Keratinocyte (primary cell): ENCODE results near the gene HOXC5. TPM values are rescaled to one million over a fixed set of nuclear protein-coding genes. Genes with fewer than 3 reads are reported as not detected.

Source experiments
- DNase-seq: peaks from one replicate; pipeline ENCODE4 v3.0.0-alpha.2; 2011; ENCODE audit warnings: low read depth, missing footprints, low spot score
- FAIRE-seq: peaks from 2 replicates; lab custom pipeline; 2011; peaks lifted over from hg19 to GRCh38; lab: Jason Lieb, UNC
- H2AFZ ChIP-seq: 2 replicates; pipeline ENCODE4 v1.6.0; 2012; ENCODE audit warnings: low read length, control low read depth, inconsistent platforms; ENCODE audit not compliant: control insufficient read depth
- H3K27ac ChIP-seq: 2 replicates; pipeline ENCODE4 v1.5.1; 2011; ENCODE audit warnings: low read length; ENCODE audit not compliant: control insufficient read depth, insufficient read depth
- H3K27me3 ChIP-seq: 3 replicates; pipeline ENCODE4 v1.6.0; 2011; ENCODE audit warnings: low read length; ENCODE audit not compliant: control insufficient read depth, insufficient read depth; ENCODE audit errors: extremely low read depth
- H3K36me3 ChIP-seq, 2 experiments: 2 replicates in 1 of 2; 3 replicates in 1 of 2; pipeline ENCODE4 v1.5.1; 2011; ENCODE audit warnings: low read length in 2 of 2, mild to moderate bottlenecking in 1 of 2; ENCODE audit not compliant: control insufficient read depth in 2 of 2, insufficient read depth in 2 of 2; ENCODE audit errors: extremely low read depth in 1 of 2
- H3K4me1 ChIP-seq: 3 replicates; pipeline ENCODE4 v1.5.1; 2011; ENCODE audit warnings: low read length; ENCODE audit not compliant: control insufficient read depth, insufficient read depth; ENCODE audit errors: extremely low read depth
- H3K4me2 ChIP-seq: 3 replicates; pipeline ENCODE4 v1.6.0; 2011; ENCODE audit warnings: low read depth, low read length; ENCODE audit not compliant: control insufficient read depth, insufficient read depth; ENCODE audit errors: extremely low read depth
- H3K4me3 ChIP-seq, 3 experiments: fragments of 200-600 bp in 1 of 3; sonication (generic) in 1 of 3; 2 replicates in 2 of 3; 3 replicates in 1 of 3; pipeline ENCODE4 v1.5.1; 2011 to 2016; ENCODE audit warnings: low read length in 3 of 3, mild to moderate bottlenecking in 3 of 3, control low read depth in 2 of 3, inconsistent platforms in 1 of 3, low read depth in 1 of 3, mixed read lengths in 1 of 3, mixed run types in 1 of 3, moderate library complexity in 1 of 3; ENCODE audit not compliant: control insufficient read depth in 2 of 3, insufficient read depth in 2 of 3; ENCODE audit errors: extremely low read depth in 1 of 3
- H3K79me2 ChIP-seq: 2 replicates; pipeline ENCODE4 v1.6.0; 2012; ENCODE audit warnings: low read length; ENCODE audit not compliant: control insufficient read depth, insufficient read depth
- H3K9ac ChIP-seq: 3 replicates; pipeline ENCODE4 v1.6.0; 2011; ENCODE audit warnings: low read length; ENCODE audit not compliant: control insufficient read depth, insufficient read depth; ENCODE audit errors: extremely low read depth
- H3K9me1 ChIP-seq: 3 replicates; pipeline ENCODE4 v1.6.0; 2011; ENCODE audit warnings: low read length; ENCODE audit not compliant: control insufficient read depth, insufficient read depth; ENCODE audit errors: extremely low read depth
- H3K9me3 ChIP-seq: 2 replicates; pipeline ENCODE4 v1.5.1; 2012; ENCODE audit warnings: low read depth, low read length; ENCODE audit not compliant: control insufficient read depth
- H4K20me1 ChIP-seq: 3 replicates; pipeline ENCODE4 v1.6.0; 2011; ENCODE audit warnings: low read length; ENCODE audit not compliant: control insufficient read depth, insufficient read depth; ENCODE audit errors: extremely low read depth
- EZH2 ChIP-seq: IDR thresholded peaks from one replicate; pipeline ENCODE4 v1.6.1; 2012; ENCODE audit warnings: inconsistent platforms, mild to moderate bottlenecking, low read length, moderate library complexity
- dilution Hi-C: fragments of 300-500 bp; cut with MboI; formaldehyde crosslinking; loops from one replicate; pipeline ENCODE4 v1.7.0; 2020; ENCODE audit warnings: low sequenced_read_pairs; ENCODE audit not compliant: extremely low pct_ligation_motif_present
- polyA plus RNA-seq, 5 experiments: library from polyadenylated mRNA; depleted of rRNA in 3 of 5; stranded (reverse) in 3 of 5; stranded (forward) in 1 of 5; unstranded in 1 of 5; fragments of >200 nt; gene quantifications; 1 replicate in 1 of 5; 2 replicates in 3 of 5; 3 replicates in 1 of 5; pipeline versions ENCODE4 v1.2.1 to v1.2.3, GENCODE V29; 2011 to 2012; ENCODE audit warnings: missing spikeins in 2 of 5, low read depth in 1 of 5, low replicate concordance in 1 of 5
- TF ChIP-seq, protein P1 (sequence below), 3 experiments: IDR thresholded peaks in 1 of 3; conservative IDR thresholded peaks in 1 of 3; optimal IDR thresholded peaks in 1 of 3; 2 replicates in 2 of 3; 3 replicates in 1 of 3; pipeline versions ENCODE3 to v1.5.1; 2011; ENCODE audit warnings: low read length in 3 of 3, mild to moderate bottlenecking in 3 of 3, moderate library complexity in 2 of 3, control low read depth in 1 of 3, inconsistent platforms in 1 of 3; ENCODE audit not compliant: insufficient read depth in 2 of 3; ENCODE audit errors: extremely low read depth in 1 of 3

Gene HOXC5
- polyA plus RNA-seq, 1 donor (not counting 4 experiments of a cell fraction or from before 2014, with no cell fraction given), result 0.18 TPM

DNA sequence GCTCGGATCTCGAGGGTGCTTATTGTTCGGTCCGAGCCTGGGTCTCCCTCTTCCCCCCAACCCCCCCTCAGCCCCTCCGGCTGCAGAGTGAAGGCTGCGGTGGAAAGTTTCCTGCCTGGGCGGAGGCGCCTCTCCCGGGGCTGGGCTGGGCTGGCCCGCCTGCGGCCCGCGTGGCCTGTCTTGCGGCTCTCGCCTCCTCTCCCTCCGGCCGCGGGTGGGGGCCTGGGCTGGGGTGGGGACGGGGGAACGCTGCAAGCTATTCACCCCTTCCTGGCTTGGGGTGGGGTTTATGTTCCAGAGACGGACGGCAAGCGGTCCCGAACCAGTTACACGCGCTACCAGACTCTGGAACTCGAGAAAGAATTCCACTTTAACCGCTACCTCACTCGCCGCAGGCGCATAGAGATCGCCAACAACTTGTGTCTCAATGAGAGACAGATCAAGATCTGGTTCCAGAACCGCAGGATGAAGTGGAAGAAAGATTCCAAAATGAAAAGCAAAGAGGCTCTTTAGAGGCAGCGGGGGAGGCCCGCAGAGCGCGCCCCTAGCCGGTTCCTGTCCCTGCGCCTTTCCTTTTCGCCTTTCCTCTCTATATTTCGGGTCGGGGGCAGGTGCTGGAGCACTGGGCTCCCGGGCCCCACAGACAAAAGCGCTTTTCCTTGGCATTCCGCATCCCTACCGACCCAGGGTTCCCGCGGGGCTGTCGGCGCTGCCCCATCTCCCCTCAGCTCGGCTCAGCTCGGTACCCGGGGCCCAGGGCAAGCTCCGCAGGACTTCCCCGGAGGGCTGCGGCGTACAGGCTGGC, 1.3 kb downstream of the HOXC5 start:
- peak overlapping the region; percentile 66 for H3K9ac ChIP-seq
- FAIRE-seq, result peak; percentile 5
- H3K27me3 ChIP-seq, result peaks cover 1% of the 10 kb centered on the region
- TF ChIP-seq, protein P1, sequence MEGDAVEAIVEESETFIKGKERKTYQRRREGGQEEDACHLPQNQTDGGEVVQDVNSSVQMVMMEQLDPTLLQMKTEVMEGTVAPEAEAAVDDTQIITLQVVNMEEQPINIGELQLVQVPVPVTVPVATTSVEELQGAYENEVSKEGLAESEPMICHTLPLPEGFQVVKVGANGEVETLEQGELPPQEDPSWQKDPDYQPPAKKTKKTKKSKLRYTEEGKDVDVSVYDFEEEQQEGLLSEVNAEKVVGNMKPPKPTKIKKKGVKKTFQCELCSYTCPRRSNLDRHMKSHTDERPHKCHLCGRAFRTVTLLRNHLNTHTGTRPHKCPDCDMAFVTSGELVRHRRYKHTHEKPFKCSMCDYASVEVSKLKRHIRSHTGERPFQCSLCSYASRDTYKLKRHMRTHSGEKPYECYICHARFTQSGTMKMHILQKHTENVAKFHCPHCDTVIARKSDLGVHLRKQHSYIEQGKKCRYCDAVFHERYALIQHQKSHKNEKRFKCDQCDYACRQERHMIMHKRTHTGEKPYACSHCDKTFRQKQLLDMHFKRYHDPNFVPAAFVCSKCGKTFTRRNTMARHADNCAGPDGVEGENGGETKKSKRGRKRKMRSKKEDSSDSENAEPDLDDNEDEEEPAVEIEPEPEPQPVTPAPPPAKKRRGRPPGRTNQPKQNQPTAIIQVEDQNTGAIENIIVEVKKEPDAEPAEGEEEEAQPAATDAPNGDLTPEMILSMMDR (optimal IDR thresholded peaks at IDR 0.05 in 1 of 3, IDR thresholded peaks at IDR 0.05 in 1 of 3, conservative IDR thresholded peaks at IDR 0.05 in 1 of 3; ENCODE audit: extremely low read depth in 1 of 3, insufficient read depth in 2 of 3, low read length in 3 of 3), result no peak
- no peak for TF ChIP-seq EZH2
- peaks cover 46% of the 10 kb centered on the region for H3K4me1 ChIP-seq
- dilution Hi-C loops, result no loop called here
- DNase-seq, result no peak
- no peak overlapping the region for H3K27ac ChIP-seq
- no peaks in the 10 kb centered on the region for H4K20me1 ChIP-seq
- no peaks in the 10 kb centered on the region for H3K9me3 ChIP-seq
- H3K4me2 ChIP-seq, result peak overlapping the region; percentile 57
- H3K9me1 ChIP-seq, result no peaks in the 10 kb centered on the region
- peaks cover 7% of the 10 kb centered on the region for H3K79me2 ChIP-seq
- H3K36me3 ChIP-seq, result peaks cover 0 to 1% of the 10 kb centered on the region in 2 experiments
- no peak overlapping the region for H2AFZ ChIP-seq
- peak overlapping the region; percentile 33 to 77 (median 65) for H3K4me3 ChIP-seq

- Histone ChIP-seq H3K27ac (no peak overlapping the region), H3K4me3 (no peak overlapping the region), H3K9ac (no peak overlapping the region), H3K4me2 (no peak overlapping the region), H3K4me1 (peaks cover 40% of the 10 kb centered on the region), H3K36me3 (peaks cover 0 to 1% of the 10 kb centered on the region in 2 experiments), H3K79me2 (peaks cover 2% of the 10 kb centered on the region), H4K20me1 (no peaks in the 10 kb centered on the region), H3K9me3 (no peaks in the 10 kb centered on the region), H3K9me1 (no peaks in the 10 kb centered on the region), H2AFZ (no peak overlapping the region), H3K27me3 (peaks cover 3% of the 10 kb centered on the region)
- DNase-seq, result no peak
- no peak for FAIRE-seq
- TF ChIP-seq, protein P1 (optimal IDR thresholded peaks at IDR 0.05 in 1 of 3, IDR thresholded peaks at IDR 0.05 in 1 of 3, conservative IDR thresholded peaks at IDR 0.05 in 1 of 3; ENCODE audit: extremely low read depth in 1 of 3, insufficient read depth in 2 of 3, low read length in 3 of 3), result no peak
- no peak for TF ChIP-seq EZH2
- dilution Hi-C loops, result no loop called here
Measured at GRCh38 chr12:54034785-54035310, 2.0 kb downstream of the HOXC5 start.
